ENCODE measurements around the gene MYDGF. TPM values are rescaled to one million over a fixed set of nuclear protein-coding genes. Genes with fewer than 3 reads are reported as not detected.
"Not testable (repeated sequence)": the region's sequence is repeated elsewhere in the genome, so short reads cannot be mapped to it uniquely, and the experiment has no call there.

The MYDGF gene
- total RNA-seq, 2 donors from 2014 or later, result 107 to 195 TPM

GRCh38 chr19:4693078-4693350, 22.9 kb upstream of the MYDGF start:
- Mint-ChIP-seq H3K9me3 (no peaks in the 10 kb centered on the region), H3K4me3 (no peak overlapping the region), H3K27ac (no peak overlapping the region), H3K4me1 (ENCODE audit: low read depth in 2 of 2) (peaks cover 0 to 9% of the 10 kb centered on the region in 2 donors), H3K36me3 (peaks cover 6% of the 10 kb centered on the region), H3K27me3 (no peaks in the 10 kb centered on the region)
- DNase-seq (ENCODE audit: low spot score) (no peak), ATAC-seq (no peak)

- Mint-ChIP-seq H3K4me3 (no peak overlapping the region), H3K27ac (no peak overlapping the region), H3K36me3 (peaks cover 6% of the 10 kb centered on the region), H3K27me3 (no peaks in the 10 kb centered on the region), H3K9me3 (no peaks in the 10 kb centered on the region), H3K4me1 (ENCODE audit: low read depth in 2 of 2) (peaks cover 0 to 9% of the 10 kb centered on the region in 2 donors)
- DNase-seq (ENCODE audit: low spot score) (no peak), ATAC-seq (no peak)
Observed at GRCh38 chr19:4692251-4693077, 22.3 kb upstream of the MYDGF start.

DNA sequence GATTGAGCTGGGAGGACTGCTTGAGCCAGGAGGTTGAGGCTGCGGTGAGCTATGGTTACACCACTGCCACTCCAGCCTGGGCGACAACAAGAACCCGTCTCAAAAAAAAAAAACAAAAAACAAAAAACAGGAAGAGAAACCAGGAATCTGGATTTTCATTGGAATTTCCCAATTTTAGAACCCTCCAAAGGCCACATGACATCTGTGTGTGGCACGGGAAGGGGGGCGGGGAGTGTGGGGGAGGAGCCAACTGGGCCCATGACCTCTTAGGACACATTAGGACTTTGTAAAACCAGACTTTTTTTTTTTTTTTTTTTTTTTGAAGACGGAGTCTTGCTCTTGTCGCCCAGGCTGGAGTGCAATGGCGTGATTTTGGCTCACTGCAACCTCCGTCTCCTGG, 21.2 kb upstream of the MYDGF start:
- H3K9me3 Mint-ChIP-seq, result no peaks in the 10 kb centered on the region
- H3K4me3 Mint-ChIP-seq, result no peak overlapping the region
- ATAC-seq (no peak), DNase-seq (ENCODE audit: low spot score) (no peak)
- no peak overlapping the region for H3K27ac Mint-ChIP-seq
- peaks cover 0 to 9% of the 10 kb centered on the region in 2 donors for H3K4me1 Mint-ChIP-seq (ENCODE audit: low read depth in 2 of 2)
- peaks cover 6% of the 10 kb centered on the region for H3K36me3 Mint-ChIP-seq
- no peaks in the 10 kb centered on the region for H3K27me3 Mint-ChIP-seq

GRCh38 chr19:4690361-4690760, 20.2 kb upstream of the MYDGF start:
- H3K9me3 Mint-ChIP-seq, result no peaks in the 10 kb centered on the region
- no peak overlapping the region for H3K4me3 Mint-ChIP-seq
- no peak for ATAC-seq
- DNase-seq (ENCODE audit: low spot score), result no peak
- H3K27ac Mint-ChIP-seq, result peak overlapping the region in 1 of 2 donors; percentile 10
- H3K4me1 Mint-ChIP-seq (ENCODE audit: low read depth in 2 of 2), result peaks cover 0 to 9% of the 10 kb centered on the region in 2 donors
- no peaks in the 10 kb centered on the region for H3K27me3 Mint-ChIP-seq
- peaks cover 6% of the 10 kb centered on the region for H3K36me3 Mint-ChIP-seq

DNA sequence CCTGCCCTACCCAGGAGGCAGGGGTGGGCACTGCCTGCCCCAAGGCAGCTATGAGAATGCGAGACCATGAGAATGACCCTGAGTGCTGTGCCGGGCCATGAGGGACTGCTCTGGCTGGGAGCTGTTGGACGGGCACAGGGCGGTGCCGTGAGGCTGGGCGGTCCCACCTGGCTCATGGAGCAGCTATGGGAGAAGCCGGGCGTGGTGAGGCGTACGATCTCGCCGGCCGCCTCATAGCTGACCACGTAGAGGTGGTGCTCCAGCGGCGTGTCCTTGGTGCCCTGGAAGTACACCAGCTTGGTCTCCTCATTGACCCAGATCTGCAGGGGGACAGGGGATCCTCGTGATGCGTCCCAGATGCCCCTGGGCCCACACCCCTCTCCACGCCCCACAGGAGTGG, 19.3 kb upstream of the MYDGF start:
- ATAC-seq, result no peak
- no peak overlapping the region for H3K4me3 Mint-ChIP-seq
- H3K36me3 Mint-ChIP-seq, result peaks cover 6% of the 10 kb centered on the region
- no peaks in the 10 kb centered on the region for H3K27me3 Mint-ChIP-seq
- H3K4me1 Mint-ChIP-seq (ENCODE audit: low read depth in 2 of 2), result peaks cover 0 to 6% of the 10 kb centered on the region in 2 donors
- no peak overlapping the region for H3K27ac Mint-ChIP-seq
- DNase-seq (ENCODE audit: low spot score), result no peak
- no peaks in the 10 kb centered on the region for H3K9me3 Mint-ChIP-seq

DNA sequence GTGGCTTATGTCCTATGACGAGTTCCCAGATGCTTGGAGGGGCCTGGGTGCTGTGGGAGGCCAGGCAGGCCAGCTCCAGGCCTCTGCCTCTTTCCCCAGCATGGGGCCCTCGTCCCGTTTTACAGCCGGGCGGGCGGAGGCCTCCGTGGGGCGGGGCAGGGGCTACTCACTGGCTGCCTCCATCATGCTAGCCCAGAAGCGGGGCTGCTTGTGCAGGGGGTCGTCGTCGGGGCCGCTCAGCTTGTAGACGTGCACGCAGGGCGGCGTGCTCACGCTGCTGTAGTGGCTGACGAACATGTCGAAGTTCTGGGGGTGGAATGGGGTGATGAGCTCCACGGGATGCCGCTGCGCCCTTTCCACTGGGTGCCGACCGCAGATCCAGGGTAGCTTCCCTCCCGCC, 18.4 kb upstream of the MYDGF start:
- Mint-ChIP-seq H3K27me3 (no peaks in the 10 kb centered on the region), H3K27ac (no peak overlapping the region), H3K36me3 (peaks cover 6% of the 10 kb centered on the region), H3K9me3 (no peaks in the 10 kb centered on the region), H3K4me3 (no peak overlapping the region), H3K4me1 (ENCODE audit: low read depth in 2 of 2) (peaks cover 0 to 2% of the 10 kb centered on the region in 2 donors)
- DNase-seq (ENCODE audit: low spot score) (no peak), ATAC-seq (no peak)

GRCh38 chr19:4687396-4687795, 17.3 kb upstream of the MYDGF start:
- H3K27me3 Mint-ChIP-seq, result no peaks in the 10 kb centered on the region
- H3K4me3 Mint-ChIP-seq, result no peak overlapping the region
- H3K4me1 Mint-ChIP-seq (ENCODE audit: low read depth in 2 of 2), result peaks cover 0 to 2% of the 10 kb centered on the region in 2 donors
- H3K36me3 Mint-ChIP-seq, result peaks cover 6% of the 10 kb centered on the region
- ATAC-seq (no peak), DNase-seq (ENCODE audit: low spot score) (no peak)
- H3K27ac Mint-ChIP-seq, result no peak overlapping the region
- no peaks in the 10 kb centered on the region for H3K9me3 Mint-ChIP-seq

- Mint-ChIP-seq H3K27ac (no peak overlapping the region), H3K36me3 (peaks cover 6% of the 10 kb centered on the region), H3K4me1 (ENCODE audit: low read depth in 2 of 2) (peaks cover 0 to 2% of the 10 kb centered on the region in 2 donors), H3K4me3 (no peak overlapping the region), H3K9me3 (no peaks in the 10 kb centered on the region), H3K27me3 (no peaks in the 10 kb centered on the region)
- ATAC-seq (no peak), DNase-seq (ENCODE audit: low spot score) (no peak)
Observed at GRCh38 chr19:4686700-4687099, 16.6 kb upstream of the MYDGF start.

DNA sequence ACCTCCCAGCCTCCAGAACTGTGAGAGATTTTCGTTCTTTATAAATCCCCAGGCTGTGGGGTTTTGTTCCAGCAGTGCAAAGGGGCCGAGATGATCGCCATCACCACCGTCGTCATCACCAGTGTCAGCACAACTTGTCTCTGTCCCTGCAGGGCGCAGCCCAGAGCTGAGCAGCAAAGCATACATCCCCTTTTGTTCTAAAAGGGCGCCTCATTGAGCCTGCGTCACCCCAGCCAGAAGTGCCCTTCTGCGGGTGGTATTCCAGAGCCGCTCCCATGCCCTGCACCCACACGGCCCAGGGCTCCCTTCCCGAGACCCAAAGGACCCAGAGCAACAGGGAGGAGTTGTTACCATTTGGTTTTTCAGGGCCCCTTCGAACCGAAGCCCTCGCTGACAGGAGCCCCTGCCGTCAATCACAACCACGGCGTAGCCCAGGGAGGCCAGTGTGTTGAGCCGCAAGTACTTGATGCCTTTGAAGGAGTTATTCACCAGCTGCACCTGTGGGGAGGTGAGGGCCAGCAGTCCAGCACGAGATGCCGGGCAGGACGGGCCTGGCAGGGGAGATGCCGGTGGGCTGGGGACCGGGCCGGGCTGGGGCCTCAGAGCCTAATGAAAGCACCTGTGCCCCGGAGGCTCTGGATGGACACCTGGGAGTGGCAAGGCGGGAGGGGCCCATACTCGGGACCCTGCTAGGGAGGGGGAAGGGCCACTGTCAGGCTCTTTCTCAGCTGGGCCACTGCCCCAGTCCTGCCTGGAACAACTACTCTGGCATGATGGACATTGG, 14.4 kb upstream of the MYDGF start:
- Mint-ChIP-seq H3K27me3 (no peaks in the 10 kb centered on the region), H3K27ac (no peak overlapping the region), H3K4me1 (ENCODE audit: low read depth in 2 of 2) (no peaks in the 10 kb centered on the region), H3K36me3 (no peaks in the 10 kb centered on the region), H3K9me3 (no peaks in the 10 kb centered on the region), H3K4me3 (no peak overlapping the region)
- ATAC-seq, result no peak
- DNase-seq (ENCODE audit: low spot score), result no peak

DNA sequence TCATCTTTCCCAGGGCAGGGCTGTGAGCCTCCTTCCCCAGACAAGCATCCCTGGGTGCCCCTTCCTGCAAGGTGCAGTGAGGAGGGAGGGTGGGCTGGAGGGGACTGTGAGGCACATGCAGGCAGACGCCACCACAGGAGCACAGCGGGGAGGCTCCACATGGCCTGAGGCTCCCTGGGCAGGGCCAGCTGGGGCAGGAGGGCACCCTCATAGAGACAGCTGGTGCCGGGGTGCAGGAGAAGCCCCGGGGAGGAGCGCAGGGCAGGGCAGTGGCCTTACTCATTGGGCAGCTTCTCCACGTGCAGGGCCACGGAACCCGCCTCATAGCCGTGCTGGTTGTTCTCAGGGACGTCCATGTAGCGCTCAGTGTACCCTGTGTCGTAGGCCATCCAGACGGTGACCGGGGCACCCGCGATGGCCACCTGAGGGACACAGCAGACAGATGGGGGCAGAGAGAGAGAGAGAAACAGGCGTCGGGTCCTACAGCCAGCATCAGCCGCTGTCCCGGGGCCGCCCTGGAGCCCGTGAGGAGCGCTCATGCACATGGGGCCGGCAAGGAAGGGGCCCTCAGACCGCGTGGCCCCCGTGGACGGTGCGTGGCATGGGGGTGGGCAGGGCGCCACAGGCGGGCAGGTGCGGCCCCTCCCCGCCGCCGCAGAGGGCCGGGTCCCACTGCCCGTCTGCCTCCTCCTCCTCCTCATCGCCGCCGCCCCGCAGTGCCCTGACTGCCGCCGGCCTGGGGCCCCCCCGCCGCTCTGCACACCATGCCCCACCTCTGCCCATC, 12.5 kb upstream of the MYDGF start:
- ATAC-seq (no peak), DNase-seq (ENCODE audit: low spot score) (no peak)
- Mint-ChIP-seq H3K27me3 (no peaks in the 10 kb centered on the region), H3K4me3 (no peak overlapping the region), H3K27ac (no peak overlapping the region), H3K9me3 (no peaks in the 10 kb centered on the region), H3K36me3 (no peaks in the 10 kb centered on the region), H3K4me1 (ENCODE audit: low read depth in 2 of 2) (no peaks in the 10 kb centered on the region)

GRCh38 chr19:4680021-4680420, 9.9 kb upstream of the MYDGF start:
- H3K4me1 Mint-ChIP-seq (ENCODE audit: low read depth in 2 of 2); H3K9me3 Mint-ChIP-seq; DNase-seq (ENCODE audit: low spot score); H3K4me3 Mint-ChIP-seq; H3K36me3 Mint-ChIP-seq; H3K27me3 Mint-ChIP-seq; ATAC-seq; H3K27ac Mint-ChIP-seq: not testable (repeated sequence)

DNA sequence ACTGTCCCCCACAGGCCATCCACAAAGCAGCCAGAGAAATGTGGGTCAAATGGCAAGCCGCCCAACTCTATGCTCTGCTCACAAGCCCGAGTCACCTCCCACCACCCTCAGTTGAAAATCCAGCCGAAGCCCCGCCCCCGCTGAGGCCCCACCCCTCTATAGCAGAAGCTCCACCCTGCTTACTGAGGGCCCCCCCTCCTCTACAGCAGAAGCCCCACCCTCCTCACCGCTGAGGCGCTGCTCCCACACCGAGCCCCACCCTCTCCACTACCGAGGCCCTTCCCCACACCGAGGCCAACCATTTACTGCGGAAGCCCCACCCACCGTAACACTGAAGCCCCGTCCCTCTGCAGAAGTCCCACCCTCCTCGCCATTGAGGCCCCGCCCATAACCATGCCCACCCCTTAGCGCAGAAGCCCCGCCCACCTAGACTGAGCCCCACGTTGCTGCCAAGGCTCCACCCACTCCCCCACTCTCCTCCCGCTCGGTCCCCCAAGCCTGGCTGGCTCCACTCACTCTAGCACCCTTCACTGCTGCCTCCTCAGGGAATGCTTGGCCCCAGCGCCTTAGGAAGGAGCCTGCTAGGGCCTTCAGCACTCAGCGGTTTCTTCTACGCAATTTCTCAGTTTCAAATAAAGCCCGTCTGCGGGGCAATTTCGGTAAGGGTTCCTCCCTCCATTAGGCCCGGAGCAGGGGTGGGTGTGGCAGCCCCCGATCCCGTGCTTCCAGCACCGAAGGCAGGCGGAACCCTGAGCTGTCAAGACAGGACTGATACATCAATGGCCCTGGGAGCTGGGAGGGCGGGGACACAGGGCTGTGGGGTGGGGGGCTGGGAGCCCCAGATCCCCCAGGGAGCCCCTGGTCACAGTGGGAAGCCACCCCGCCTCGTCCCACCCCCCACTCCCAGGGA, 9.0 kb upstream of the MYDGF start:
- Mint-ChIP-seq H3K9me3 (no peaks in the 10 kb centered on the region), H3K4me3 (no peak overlapping the region), H3K4me1 (ENCODE audit: low read depth in 2 of 2) (no peaks in the 10 kb centered on the region), H3K27me3 (no peaks in the 10 kb centered on the region), H3K27ac (peak overlapping the region in 1 of 2 donors; percentile 45), H3K36me3 (no peaks in the 10 kb centered on the region)
- peak; percentile 32 to 59 for ATAC-seq
- no peak for DNase-seq (ENCODE audit: low spot score)
